ENCODE measurements around the gene FRAS1. TPM values are rescaled to one million over a fixed set of nuclear protein-coding genes. Genes with fewer than 3 reads are reported as not detected.
"Not testable (repeated sequence)": the region's sequence is repeated elsewhere in the genome, so short reads cannot be mapped to it uniquely, and the experiment has no call there.

Gene FRAS1
- total RNA-seq, 1 donor from 2014 or later, result 28.4 TPM

DNA sequence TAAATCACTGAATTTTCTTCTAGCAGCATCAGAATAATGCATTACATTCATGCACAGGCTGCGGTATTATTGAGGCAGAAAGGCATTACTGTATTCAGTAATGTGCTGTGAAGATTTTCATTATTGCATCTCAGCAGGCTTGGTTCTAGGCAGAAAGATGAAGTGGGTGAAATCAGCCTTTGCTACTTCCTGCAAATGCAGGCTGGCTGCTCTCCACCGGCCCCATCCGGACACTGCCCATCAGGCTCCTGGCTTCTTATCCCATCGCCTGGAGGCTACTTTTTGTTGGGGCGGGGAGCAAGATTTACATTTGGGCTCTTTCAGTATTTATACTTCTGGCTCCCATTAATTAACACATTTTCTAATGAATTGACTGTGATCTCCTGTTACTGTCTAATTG, 117.8 kb downstream of the FRAS1 start:
- Histone ChIP-seq H3K36me3 (ENCODE audit: control insufficient read depth, insufficient read depth, low read length) (no peaks in the 10 kb centered on the region), H3K27me3 (ENCODE audit: control insufficient read depth, insufficient read depth, low read length) (no peaks in the 10 kb centered on the region), H3K4me3 (ENCODE audit: low read depth, low read length) (no peak overlapping the region)
- no peak for DNase-seq (ENCODE audit: low read depth)
- TF ChIP-seq, protein P1, sequence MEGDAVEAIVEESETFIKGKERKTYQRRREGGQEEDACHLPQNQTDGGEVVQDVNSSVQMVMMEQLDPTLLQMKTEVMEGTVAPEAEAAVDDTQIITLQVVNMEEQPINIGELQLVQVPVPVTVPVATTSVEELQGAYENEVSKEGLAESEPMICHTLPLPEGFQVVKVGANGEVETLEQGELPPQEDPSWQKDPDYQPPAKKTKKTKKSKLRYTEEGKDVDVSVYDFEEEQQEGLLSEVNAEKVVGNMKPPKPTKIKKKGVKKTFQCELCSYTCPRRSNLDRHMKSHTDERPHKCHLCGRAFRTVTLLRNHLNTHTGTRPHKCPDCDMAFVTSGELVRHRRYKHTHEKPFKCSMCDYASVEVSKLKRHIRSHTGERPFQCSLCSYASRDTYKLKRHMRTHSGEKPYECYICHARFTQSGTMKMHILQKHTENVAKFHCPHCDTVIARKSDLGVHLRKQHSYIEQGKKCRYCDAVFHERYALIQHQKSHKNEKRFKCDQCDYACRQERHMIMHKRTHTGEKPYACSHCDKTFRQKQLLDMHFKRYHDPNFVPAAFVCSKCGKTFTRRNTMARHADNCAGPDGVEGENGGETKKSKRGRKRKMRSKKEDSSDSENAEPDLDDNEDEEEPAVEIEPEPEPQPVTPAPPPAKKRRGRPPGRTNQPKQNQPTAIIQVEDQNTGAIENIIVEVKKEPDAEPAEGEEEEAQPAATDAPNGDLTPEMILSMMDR (IDR thresholded peaks at IDR 0.05; ENCODE audit: insufficient read depth, low read length, poor library complexity, severe bottlenecking), result no peak

DNA sequence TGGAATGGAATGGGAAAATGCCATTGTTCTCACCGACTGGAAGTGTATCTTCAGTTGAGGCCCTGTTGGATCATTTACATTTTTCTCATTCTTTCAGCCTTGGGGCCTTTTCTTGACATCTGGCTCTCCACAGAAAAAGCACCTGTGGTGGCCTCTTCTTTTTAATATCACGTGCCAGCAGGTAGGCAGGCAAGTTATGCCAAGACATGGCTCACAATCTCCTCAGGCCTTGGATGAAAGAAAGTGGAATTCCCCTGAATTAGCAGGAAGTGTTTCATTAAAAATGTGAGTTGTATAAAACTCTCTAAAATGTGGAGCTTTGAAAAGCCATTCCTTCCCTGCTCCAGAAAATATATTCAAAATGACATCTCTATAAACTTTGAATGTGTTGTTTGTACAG, 122.1 kb downstream of the FRAS1 start:
- no peaks in the 10 kb centered on the region for H3K36me3 ChIP-seq (ENCODE audit: control insufficient read depth, insufficient read depth, low read length)
- no peak for DNase-seq (ENCODE audit: low read depth)
- no peak overlapping the region for H3K4me3 ChIP-seq (ENCODE audit: low read depth, low read length)
- TF ChIP-seq, protein P1 (IDR thresholded peaks at IDR 0.05; ENCODE audit: insufficient read depth, low read length, poor library complexity, severe bottlenecking), result no peak
- no peaks in the 10 kb centered on the region for H3K27me3 ChIP-seq (ENCODE audit: control insufficient read depth, insufficient read depth, low read length)

DNA sequence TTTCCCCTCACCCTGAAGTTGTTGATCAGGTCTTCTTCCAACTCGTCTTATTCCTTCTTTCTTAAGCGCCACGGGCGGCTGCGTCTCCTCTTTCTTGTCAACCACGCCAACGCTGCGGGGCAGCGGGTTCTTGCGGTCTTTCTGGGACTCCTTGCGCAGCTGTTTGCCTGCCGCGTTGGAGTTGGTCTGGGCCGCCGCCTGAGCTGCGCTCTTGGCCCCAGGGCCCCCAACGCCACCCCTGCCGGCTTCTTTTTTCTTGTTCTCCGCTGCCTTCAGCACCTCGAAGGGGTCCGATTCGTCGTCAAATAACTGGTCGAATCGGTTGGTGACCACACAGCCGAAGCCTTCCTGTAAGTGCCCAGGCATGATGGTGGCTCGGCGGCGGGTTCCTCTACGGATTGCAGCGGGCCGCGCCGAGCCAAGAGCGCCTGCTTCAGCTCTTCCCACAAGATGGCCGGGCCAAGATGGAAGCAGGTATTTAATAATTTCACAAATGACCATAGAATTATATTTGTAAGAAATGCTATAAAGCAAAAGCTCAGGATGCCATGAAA, 124.6 kb downstream of the FRAS1 start:
- H3K4me3 ChIP-seq (ENCODE audit: low read depth, low read length); H3K36me3 ChIP-seq (ENCODE audit: control insufficient read depth, insufficient read depth, low read length); H3K27me3 ChIP-seq (ENCODE audit: control insufficient read depth, insufficient read depth, low read length); DNase-seq (ENCODE audit: low read depth): not testable (repeated sequence)

DNA sequence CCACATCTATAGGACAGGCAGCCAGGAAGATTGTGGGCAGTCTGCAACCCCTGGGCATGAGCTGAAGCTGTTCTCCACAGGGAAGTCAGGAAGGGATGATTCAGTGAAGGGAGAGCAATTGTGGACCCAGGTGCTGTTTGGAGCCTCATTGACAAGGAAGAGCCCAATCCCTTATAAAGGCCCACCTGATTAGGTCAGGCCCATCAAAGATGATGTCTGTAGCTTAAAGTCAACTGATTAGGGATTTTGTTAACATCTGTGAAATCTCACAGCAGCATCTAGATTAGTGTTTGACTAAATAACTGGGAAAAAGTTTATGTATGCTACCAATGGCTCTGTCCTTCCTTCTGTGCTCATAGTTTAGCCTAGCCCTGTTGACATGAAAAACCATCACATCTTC, 127.5 kb downstream of the FRAS1 start:
- no peak for DNase-seq (ENCODE audit: low read depth)
- no peak overlapping the region for H3K4me3 ChIP-seq (ENCODE audit: low read depth, low read length)
- H3K27me3 ChIP-seq (ENCODE audit: control insufficient read depth, insufficient read depth, low read length), result no peaks in the 10 kb centered on the region
- TF ChIP-seq, protein P1 (IDR thresholded peaks at IDR 0.05; ENCODE audit: insufficient read depth, low read length, poor library complexity, severe bottlenecking), result no peak
- no peaks in the 10 kb centered on the region for H3K36me3 ChIP-seq (ENCODE audit: control insufficient read depth, insufficient read depth, low read length)

DNA sequence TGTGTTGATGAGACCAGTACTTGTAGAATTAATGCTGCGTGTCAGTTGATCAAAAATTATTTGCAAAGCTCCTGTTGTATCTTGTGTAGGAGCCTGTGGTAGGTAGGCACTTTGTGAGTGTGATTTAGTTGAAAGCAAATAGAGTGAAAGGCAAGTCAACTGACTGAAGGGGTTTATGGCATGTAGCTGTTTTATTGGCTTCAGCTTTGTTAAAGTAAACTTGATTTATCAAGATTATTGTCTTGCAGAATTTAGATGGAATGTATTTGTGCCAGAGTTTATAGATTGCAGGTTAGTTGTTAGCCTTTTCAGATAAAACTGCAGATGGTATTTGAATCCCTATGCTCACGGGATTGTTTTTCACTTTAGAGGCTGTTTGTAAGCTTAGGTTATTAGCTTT, 128.0 kb downstream of the FRAS1 start:
- TF ChIP-seq, protein P1 (IDR thresholded peaks at IDR 0.05; ENCODE audit: insufficient read depth, low read length, poor library complexity, severe bottlenecking), result no peak
- Histone ChIP-seq H3K4me3 (ENCODE audit: low read depth, low read length) (no peak overlapping the region), H3K36me3 (ENCODE audit: control insufficient read depth, insufficient read depth, low read length) (no peaks in the 10 kb centered on the region), H3K27me3 (ENCODE audit: control insufficient read depth, insufficient read depth, low read length) (no peaks in the 10 kb centered on the region)
- DNase-seq (ENCODE audit: low read depth), result no peak

DNA sequence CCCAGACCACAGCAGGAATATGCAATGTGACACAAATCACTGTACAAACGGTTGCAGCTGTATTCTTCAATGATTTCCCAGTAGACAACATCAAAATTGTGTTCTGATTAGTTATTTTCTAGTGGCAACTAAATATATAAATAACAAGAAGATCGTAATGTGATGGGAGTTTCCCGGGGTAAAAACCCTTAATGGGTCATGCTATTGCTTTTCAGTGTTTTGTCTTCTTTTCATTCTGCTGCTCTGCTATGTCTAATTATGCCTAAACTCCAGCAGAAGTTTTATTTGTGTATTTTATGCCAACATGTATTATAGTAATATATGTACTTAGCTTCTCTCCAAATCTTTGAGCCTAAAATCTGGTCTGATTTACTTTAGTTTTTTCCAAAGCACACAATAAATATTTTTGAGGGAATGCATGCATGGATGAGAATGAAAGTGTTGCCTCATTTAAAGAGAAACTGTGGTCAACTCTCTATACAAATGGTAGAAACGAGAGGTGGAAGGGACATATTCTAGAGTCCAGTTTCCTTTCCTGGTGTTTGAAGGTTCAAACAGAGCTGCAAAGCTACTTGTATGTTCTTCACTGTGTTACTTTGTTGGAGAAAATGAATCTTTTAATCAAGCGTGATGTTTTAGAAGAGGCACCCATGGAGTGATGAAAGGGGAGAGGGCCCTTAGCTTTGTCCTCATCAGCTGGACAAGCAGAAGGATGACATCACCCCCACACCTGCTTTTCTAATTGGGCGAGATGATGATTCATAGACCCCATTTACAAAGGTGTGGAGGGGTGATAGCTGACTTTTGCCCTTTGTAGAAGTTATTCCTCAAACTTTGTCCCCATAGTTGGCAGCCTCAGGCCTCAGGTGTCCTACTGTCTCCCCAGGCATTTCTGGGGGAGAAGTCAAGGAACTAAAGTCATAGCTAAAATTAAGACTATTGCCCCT, 129.7 kb downstream of the FRAS1 start:
- DNase-seq (ENCODE audit: low read depth), result no peak
- Histone ChIP-seq H3K27me3 (ENCODE audit: control insufficient read depth, insufficient read depth, low read length) (no peaks in the 10 kb centered on the region), H3K36me3 (ENCODE audit: control insufficient read depth, insufficient read depth, low read length) (no peaks in the 10 kb centered on the region), H3K4me3 (ENCODE audit: low read depth, low read length) (no peak overlapping the region)
- TF ChIP-seq, protein P1 (IDR thresholded peaks at IDR 0.05; ENCODE audit: insufficient read depth, low read length, poor library complexity, severe bottlenecking), result no peak
